ENCODE measurements around the gene ZCCHC3.

ZCCHC3 gene

DNA sequence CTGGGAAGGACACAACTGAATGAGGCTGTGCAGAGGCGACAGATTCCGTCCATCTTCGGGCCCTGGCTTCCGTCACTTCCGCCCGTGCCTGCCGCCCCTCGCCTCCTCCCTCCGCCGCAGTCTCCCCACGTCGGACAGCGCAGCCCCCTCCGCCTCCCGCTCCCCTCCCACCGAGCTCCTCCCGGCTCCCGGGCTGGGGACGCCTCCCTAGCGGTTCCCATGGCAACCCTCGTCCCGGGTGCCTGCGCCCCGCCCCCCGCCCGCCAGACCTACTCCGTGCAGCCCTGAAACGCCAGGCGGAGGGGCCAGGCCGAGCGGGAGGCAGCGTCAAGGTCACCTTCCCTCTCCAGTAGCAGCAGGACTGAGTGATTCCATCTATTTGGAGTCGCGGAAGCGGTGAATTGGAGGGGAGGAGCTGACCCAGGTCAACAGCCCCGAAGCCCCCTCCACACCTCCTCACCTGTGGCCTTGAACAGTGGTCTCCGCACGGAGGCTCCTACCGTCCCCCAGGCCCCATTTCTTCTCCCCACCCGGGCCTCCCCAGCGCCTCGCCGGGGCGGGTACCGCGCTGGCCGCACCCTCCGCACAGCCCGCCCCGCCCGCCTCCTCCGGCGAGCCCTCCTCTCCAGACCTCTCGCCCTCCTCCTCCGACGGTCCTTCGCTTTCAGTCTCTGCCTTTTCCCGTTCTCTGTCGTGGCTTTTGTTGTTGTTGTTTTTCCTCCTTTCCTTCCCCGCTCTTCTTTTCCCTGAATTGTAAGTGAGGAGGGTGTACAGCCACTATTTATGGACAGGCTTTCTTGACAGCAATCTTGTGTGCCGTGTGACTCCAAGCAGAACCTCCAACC lies 50.5 kb downstream of the ZCCHC3 start:
- DNase-seq: peak; percentile 58

DNA sequence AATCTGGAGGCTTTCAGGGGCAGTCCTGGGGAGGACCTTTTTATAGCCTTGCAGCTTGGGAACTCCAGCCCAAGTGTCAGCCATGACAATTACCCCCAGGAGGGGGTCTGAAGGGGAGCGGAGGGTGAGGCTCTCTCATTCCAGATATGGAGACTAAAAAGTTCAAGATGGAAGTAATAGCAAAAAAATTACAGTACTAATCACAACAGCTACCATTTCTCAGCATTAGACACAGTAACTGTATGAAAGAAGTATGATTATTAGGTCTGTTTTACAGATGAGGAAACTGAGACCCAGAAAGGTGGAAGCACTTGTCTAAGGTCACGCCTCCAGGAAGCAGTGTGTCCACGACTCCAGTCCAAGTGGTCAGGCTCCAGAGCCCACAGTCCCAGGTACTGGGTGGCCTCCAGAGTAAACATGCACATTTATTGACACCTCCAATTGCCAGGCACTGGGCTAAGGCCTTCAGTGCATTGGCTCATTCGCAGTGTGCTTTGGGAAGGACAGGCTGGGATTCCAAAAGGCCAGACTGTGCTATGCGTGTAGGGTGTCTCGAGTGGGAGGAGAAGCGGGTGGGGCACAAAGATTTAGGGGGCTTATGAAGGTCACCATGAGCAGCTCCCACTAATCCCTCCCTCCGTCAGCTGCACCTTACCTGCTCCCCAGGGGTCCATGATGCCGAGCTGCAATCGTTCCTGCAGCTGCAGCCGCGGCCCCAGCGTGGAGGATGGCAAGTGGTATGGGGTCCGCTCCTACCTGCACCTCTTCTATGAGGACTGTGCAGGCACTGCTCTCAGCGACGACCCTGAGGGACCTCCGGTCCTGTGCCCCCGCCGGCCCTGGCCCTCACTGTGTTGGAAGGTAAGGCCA lies 51.8 kb downstream of the ZCCHC3 start:
- DNase-seq: no peak
